ENCODE data around the gene SLC30A4.

GRCh38 chr15:45555934-45556608 lies 33.5 kb upstream of the SLC30A4 start:
- TF ChIP-seq CTCF (IDR thresholded peaks at IDR 0.05) (no peak), EZH2 (IDR thresholded peaks at IDR 0.05; ENCODE audit: borderline replicate concordance, insufficient read depth, low read depth, low read length, poor library complexity, severe bottlenecking) (no peak)

Measured in B cell (primary cell).